GM12872 (cell line): Measurements from ENCODE around the gene UBE2QL1.

ENCODE experiments used
- TF ChIP-seq, protein P1 (sequence below): IDR thresholded peaks from 3 replicates; pipeline ENCODE4 v1.5.1; 2011; ENCODE audit warnings: low read depth, mild to moderate bottlenecking, low read length, moderate library complexity; ENCODE audit not compliant: insufficient read depth

Gene UBE2QL1

GRCh38 chr5:6496207-6496584, 47.5 kb downstream of the UBE2QL1 start:
- TF ChIP-seq, protein P1, sequence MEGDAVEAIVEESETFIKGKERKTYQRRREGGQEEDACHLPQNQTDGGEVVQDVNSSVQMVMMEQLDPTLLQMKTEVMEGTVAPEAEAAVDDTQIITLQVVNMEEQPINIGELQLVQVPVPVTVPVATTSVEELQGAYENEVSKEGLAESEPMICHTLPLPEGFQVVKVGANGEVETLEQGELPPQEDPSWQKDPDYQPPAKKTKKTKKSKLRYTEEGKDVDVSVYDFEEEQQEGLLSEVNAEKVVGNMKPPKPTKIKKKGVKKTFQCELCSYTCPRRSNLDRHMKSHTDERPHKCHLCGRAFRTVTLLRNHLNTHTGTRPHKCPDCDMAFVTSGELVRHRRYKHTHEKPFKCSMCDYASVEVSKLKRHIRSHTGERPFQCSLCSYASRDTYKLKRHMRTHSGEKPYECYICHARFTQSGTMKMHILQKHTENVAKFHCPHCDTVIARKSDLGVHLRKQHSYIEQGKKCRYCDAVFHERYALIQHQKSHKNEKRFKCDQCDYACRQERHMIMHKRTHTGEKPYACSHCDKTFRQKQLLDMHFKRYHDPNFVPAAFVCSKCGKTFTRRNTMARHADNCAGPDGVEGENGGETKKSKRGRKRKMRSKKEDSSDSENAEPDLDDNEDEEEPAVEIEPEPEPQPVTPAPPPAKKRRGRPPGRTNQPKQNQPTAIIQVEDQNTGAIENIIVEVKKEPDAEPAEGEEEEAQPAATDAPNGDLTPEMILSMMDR, result no peak

- TF ChIP-seq, protein P1, result no peak
These were observed 48.0 kb downstream of the UBE2QL1 start for GRCh38 chr5:6496636-6497035.

DNA sequence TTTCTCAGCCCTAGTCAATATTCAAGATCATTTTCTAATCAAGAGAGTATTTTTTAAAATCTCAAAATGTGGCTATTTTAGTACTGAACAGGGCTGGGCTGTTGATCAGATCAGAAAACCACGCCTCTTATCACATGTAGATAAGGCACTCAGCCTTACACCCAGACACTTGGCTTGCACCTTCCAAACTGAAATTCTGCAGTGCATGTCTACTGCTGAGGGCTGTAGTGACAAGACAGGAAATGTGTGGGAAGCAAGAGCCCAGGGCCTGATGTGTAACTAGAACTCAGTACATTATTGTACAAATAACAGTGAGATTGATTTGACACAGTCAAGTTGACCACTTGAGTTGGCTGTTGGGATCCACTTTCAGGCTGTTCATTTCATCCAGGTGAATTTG, 48.6 kb downstream of the UBE2QL1 start:
- TF ChIP-seq, protein P1, result no peak

GRCh38 chr5:6498968-6499367, 50.3 kb downstream of the UBE2QL1 start:
- TF ChIP-seq, protein P1, result no peak

- TF ChIP-seq, protein P1, result no peak
These were observed 53.0 kb downstream of the UBE2QL1 start for GRCh38 chr5:6501701-6502100.

- TF ChIP-seq, protein P1, result no peak
These were observed 53.8 kb downstream of the UBE2QL1 start for GRCh38 chr5:6502421-6502820.

GRCh38 chr5:6503342-6503741, 54.7 kb downstream of the UBE2QL1 start:
- TF ChIP-seq, protein P1, result no peak
